KG1 (cell line): ENCODE data around the gene RPN2.

Source experiments
- DNase-seq: peaks from one replicate; lab custom pipeline; 2025; lab: John Stamatoyannopoulos, UW

The RPN2 gene

GRCh38 chr20:37243076-37243936 lies 64.2 kb downstream of the RPN2 start:
- DNase-seq: no peak

DNA sequence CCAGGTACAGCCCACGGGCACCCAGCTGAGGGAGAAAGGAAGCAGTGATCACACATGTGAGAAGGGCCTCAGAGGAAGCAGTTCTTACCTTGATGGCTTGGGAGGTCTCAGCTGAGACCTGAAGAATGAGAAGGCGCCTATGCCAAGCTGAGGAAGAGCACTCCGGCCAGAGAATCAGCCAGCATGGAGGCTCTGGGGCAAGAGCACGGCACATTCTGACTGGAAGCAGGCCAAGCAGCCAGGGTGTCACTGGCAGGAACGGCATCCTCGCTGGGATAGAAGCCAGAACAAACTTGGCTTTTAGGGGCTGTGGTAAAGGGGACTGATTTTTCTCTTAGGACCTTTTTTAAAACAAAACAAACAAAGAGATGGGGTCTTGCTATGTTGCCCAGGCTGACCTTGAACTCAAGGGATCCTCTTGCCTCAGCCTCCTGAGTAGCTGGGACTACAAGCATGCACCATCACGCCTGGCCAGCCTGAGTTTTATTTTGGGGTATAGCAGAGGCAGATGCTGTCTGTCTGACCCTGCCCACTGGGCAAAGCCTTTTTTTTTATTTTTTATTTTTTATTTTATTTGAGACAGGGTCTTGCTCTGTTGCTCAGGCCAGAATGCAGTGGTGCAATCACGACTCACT lies 64.9 kb downstream of the RPN2 start:
- DNase-seq: no peak

DNA sequence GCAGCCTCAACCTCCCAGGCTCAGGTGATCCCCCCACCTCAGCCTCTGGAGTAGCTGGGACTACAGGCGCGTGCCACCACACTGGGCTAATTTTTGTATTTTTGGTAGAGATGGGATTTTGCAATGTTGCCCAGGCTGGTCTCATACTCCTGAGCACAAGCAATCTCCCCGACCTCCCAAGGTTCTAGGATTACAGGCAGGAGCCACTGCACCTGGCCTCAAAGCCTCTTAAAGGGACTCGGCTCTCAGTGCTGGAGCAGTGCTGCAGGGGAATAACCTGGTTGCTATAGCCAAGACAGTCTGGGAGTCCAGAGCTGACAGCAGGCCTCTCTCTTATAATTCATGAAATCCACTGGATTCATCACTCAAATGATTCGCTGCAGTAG lies 65.4 kb downstream of the RPN2 start:
- DNase-seq: no peak

- no peak for DNase-seq
Measured at GRCh38 chr20:37245216-37246150, 66.4 kb downstream of the RPN2 start.

GRCh38 chr20:37246736-37247135 lies 67.6 kb downstream of the RPN2 start:
- no peak for DNase-seq

DNA sequence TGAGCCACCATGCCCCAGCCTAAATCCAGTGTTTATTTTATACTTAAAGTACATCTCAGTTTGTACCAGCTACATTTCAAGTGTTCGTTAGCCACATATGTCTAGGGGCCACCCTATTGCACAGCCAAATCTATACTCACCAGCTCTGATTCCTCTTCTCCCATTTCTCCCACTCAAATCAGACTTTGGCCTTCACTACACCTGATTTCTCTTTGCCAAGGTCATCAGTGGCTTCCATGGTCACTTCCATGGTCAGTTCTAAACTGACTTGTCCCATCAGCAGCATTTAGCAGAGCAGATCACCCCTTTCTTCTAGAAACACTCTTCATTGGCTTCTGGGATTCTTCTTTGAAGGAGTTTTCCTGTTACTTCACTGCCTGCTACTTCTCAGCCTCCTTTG lies 68.4 kb downstream of the RPN2 start:
- no peak for DNase-seq

GRCh38 chr20:37249304-37249703 lies 70.2 kb downstream of the RPN2 start:
- DNase-seq: no peak

DNA sequence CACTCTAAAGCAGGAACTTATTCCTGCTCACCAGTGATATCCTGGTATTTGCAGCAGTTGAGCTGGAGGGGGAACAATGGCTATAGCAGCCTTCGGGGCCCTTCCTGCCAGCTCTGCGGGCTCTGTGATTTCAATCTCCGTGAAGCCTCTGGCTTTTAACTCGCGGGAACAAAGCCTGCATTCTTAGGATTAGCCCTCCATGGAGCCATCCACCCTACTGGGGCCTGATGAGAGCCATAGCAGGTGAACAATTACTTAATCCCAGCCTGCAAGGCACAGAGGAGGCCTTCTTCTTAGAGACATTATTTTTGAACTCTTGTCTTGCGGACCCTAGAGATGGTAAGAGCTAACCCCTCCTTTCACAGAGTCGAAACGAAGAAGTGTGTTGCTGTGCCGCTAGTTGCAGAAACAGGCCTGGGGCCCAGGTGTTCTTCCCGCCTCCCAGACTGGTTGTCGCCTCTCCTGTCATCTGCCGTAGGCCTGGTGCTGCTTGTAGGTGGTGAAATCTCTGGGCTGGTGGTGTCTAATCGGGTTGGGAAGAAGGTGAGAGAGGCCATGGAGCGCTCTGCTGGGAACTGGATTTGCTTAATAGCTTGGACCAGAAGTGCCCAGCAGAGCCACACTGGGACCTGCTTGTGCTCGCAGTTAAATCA lies 72.8 kb downstream of the RPN2 start:
- DNase-seq: no peak

GRCh38 chr20:37253087-37253486 lies 74.0 kb downstream of the RPN2 start:
- DNase-seq: no peak

DNA sequence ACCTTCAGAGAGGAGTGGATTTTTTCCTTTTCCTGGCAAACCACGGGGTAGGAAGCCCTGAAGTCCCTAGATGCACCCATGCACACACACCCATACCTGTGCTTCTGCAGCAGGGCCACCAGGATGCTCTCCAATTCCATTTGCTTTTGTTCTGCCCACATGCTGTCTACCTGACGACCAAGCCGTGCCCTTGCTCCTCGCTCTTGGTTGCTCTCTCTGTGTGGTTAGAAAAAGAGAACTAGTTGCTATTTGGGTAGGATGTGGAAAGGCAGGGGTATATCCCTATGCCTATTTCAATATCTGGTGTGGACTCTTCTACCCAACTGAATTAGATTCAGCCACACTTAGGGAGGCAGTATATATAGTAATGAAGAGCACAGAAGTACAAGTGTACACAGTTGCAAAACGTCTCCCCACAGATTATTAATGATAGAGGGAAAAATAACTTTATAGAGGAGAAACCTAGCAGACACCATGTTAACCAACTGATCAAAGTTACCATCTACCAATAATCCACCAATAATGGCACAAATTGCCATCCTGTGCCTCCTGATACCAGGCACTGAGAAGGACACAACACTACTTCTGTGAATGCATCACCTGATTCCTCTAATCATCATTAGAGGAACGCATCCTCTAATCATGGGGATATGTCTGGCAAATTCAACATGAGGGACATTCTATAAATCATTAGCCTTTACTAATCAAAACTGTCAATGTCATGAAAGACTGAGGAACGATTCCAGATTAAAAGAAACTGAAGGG lies 75.2 kb downstream of the RPN2 start:
- DNase-seq: no peak

DNA sequence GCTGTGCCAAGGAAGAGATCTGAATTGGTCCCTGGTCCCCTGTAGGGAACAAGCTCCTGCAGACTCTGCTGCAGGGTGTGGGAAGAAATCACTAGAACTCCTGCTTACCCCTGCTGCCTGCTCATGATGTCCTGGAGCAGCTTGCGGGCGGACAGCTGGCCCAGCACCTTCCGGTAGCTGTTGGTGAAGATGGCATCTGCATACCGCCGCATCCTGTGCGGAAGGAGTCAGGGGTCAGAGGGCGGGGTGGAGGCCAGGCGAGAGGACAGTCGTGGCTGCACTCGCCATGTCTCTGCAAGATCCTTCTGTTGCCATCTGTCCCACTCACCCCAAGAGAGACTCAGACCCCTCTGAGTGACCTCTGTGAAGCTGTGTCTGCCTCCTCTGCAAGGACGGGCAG lies 77.2 kb downstream of the RPN2 start:
- no peak for DNase-seq

- DNase-seq: no peak
Measured at GRCh38 chr20:37257530-37257929, 78.4 kb downstream of the RPN2 start.

- DNase-seq: no peak
Measured at GRCh38 chr20:37257988-37258387, 78.9 kb downstream of the RPN2 start.

DNA sequence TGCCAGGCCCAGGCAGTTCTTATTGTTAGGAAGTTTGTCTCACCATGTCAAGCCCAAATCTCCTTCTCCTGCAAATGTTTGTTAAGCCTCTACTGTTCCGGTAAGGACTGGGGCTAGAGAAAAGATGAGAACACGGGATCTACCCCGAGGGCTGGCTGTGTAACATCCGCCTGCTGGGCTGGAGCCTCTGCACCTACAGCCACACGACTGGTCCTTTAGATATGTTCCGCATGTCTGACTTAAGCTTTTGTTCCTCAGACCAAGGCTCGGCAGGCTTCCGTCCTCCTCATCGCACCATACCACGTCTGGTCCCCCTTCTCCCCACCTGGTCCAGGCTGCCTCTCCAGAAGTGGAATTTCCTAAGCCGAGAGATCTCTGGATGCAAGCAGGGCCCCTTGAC lies 79.9 kb downstream of the RPN2 start:
- no peak for DNase-seq

GRCh38 chr20:37259865-37260264 lies 80.7 kb downstream of the RPN2 start:
- DNase-seq: no peak

- DNase-seq: no peak
Measured at GRCh38 chr20:37260923-37261322, 81.8 kb downstream of the RPN2 start.

DNA sequence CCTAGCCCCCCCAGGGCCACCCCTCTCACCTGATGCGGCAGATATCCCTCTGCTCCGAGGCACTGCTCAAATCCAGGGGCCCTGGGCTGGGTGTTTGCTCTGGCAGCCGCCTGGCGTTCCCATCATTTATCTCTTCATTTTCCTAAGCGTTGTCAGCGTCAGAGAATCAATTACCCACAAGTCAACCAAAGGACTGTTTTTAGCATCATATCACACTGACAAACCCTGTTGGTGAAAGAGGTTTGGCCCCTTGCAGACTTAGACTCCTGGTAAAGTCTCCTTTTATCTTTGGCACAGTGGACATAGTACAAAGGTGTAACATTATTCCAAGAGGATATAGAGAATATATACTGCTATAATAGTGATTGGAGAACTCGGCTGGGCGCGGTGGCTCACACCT lies 82.6 kb downstream of the RPN2 start, which contains the start of gene GHRH:
Gene GHRH, minus strand, starts transcription at position 101 of the 400 bp plus-strand sequence. CDS start 4,925 bp downstream, outside the sequence.
- no peak for DNase-seq

DNA sequence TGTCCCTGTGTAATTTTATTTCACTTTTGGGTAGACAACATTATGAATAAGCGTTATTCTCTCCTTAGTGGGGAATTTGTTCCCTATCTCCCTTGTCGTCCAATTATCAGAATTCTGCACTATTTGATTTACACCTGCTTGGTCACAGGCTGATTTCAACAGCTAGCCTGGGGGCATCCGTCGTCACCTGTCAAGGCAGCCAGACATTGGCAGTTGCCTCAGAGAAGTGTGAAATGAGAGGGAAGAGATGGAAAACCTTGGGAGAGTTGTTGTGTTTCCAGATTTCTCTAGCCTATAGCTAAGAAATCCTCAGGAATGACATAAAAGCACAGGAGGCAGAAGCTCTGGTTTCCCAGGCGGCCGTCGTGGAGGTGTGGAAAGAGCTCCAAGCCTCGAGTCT lies 83.4 kb downstream of the RPN2 start:
- DNase-seq: no peak

DNA sequence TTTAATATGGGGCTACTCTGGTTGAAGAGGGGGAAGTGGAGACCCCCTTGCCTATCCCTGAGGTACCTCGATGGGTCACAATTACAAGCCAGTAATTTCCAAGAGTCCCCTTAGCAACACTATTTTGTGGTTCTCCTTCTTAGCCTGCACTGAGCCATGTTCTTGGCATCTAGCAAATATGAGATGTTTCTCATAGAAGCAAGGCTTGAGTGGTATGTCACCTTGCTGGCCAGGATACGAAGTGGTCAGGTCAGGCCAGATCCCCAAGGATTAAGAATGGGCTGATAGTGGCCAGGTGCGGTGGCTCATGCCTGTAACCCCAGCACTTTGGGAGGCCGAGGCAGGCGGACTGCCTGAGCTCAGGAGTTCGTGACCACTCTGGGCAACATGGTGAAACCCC lies 84.6 kb downstream of the RPN2 start:
- no peak for DNase-seq

GRCh38 chr20:37265152-37265551 lies 86.0 kb downstream of the RPN2 start:
- DNase-seq: no peak
